ENCODE data around the gene HINT1. TPM values are rescaled to one million over a fixed set of nuclear protein-coding genes. Genes with fewer than 3 reads are reported as not detected.

Gene HINT1
- polyA plus RNA-seq, 1 donor from 2014 or later = 706 TPM

DNA sequence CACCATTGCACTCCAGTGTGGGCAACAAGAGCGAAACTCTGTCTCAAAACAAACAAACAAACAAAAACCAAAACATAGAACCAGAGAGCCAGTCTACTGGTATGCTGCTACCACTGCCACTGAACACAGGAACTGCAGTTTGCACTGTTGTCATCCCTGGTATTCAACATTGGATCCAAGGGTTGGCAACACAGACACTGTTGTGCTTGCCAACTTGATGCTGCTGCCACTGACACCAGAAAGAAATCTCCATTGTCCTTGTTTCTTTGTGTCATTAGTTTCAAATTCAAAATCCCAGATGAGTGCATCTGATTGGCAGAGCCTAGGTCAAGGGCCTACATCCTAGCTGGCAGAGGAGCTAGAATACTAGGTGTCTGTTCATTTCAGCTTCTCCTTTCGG lies 16.2 kb downstream of the HINT1 start:
- H3K36me3 ChIP-seq (ENCODE audit: insufficient read depth, low read length) = no peaks in the 10 kb centered on the region
- no peak overlapping the region for H3K27ac ChIP-seq (ENCODE audit: low read length)
- H3K9me3 ChIP-seq (ENCODE audit: low read length) = no peaks in the 10 kb centered on the region
- H3F3A ChIP-seq (ENCODE audit: insufficient read depth, low read length, poor library complexity, severe bottlenecking) = no peaks in the 10 kb centered on the region
- no peaks in the 10 kb centered on the region for H4K20me1 ChIP-seq (ENCODE audit: insufficient read depth)
- H3K4me3 ChIP-seq (ENCODE audit: low read length) = no peak overlapping the region
- H3K4me2 ChIP-seq (ENCODE audit: low read length) = no peak overlapping the region
- no peaks in the 10 kb centered on the region for H3K9me2 ChIP-seq (ENCODE audit: insufficient read depth, low read length)
- no peaks in the 10 kb centered on the region for H3K79me2 ChIP-seq (replicated peaks; ENCODE audit: insufficient read depth, low read length)
- no peak overlapping the region for H3K9ac ChIP-seq (ENCODE audit: low read length)
- TF ChIP-seq TAF1 (IDR thresholded peaks at IDR 0.05; ENCODE audit: low read depth) (no peak), MXI1 (conservative IDR thresholded peaks at IDR 0.05; ENCODE audit: poor library complexity, severe bottlenecking) (no peak), EP300 (conservative IDR thresholded peaks at IDR 0.05; ENCODE audit: poor library complexity, severe bottlenecking) (no peak)
- TF ChIP-seq, protein P1, sequence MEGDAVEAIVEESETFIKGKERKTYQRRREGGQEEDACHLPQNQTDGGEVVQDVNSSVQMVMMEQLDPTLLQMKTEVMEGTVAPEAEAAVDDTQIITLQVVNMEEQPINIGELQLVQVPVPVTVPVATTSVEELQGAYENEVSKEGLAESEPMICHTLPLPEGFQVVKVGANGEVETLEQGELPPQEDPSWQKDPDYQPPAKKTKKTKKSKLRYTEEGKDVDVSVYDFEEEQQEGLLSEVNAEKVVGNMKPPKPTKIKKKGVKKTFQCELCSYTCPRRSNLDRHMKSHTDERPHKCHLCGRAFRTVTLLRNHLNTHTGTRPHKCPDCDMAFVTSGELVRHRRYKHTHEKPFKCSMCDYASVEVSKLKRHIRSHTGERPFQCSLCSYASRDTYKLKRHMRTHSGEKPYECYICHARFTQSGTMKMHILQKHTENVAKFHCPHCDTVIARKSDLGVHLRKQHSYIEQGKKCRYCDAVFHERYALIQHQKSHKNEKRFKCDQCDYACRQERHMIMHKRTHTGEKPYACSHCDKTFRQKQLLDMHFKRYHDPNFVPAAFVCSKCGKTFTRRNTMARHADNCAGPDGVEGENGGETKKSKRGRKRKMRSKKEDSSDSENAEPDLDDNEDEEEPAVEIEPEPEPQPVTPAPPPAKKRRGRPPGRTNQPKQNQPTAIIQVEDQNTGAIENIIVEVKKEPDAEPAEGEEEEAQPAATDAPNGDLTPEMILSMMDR (IDR thresholded peaks at IDR 0.05; ENCODE audit: poor library complexity, severe bottlenecking) = no peak
- no peak overlapping the region for H2AFZ ChIP-seq (ENCODE audit: low read depth, low read length)
- no peaks in the 10 kb centered on the region for H3K27me3 ChIP-seq (ENCODE audit: insufficient read depth, low read depth, low read length)

DNA sequence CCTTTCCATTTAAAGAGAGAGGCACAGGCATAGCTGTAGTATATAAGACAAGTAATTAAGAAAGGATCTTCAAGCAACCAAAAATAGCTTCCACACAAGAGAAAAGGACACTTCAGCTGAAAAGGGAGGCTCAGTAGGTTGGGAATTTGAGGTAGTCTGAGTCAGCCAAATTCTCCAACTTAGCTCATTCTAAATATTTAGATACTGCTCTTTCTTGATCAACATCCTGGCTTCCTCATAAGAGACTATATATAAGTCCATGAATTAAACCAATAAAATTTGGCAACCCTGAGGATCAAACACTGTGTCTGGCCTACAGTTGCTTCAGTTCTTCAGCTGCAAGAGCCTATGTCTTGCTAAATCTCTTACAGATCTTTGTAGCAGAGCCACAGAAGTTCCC lies 17.8 kb downstream of the HINT1 start:
- no peaks in the 10 kb centered on the region for H3K27me3 ChIP-seq (ENCODE audit: insufficient read depth, low read depth, low read length)
- no peaks in the 10 kb centered on the region for H3K9me3 ChIP-seq (ENCODE audit: low read length)
- no peaks in the 10 kb centered on the region for H4K20me1 ChIP-seq (ENCODE audit: insufficient read depth)
- TF ChIP-seq MXI1 (conservative IDR thresholded peaks at IDR 0.05; ENCODE audit: poor library complexity, severe bottlenecking) = no peak
- no peak for TF ChIP-seq SMC3 (conservative IDR thresholded peaks at IDR 0.05; ENCODE audit: poor library complexity)
- no peak for TF ChIP-seq TAF1 (IDR thresholded peaks at IDR 0.05; ENCODE audit: low read depth)
- no peak for TF ChIP-seq EP300 (conservative IDR thresholded peaks at IDR 0.05; ENCODE audit: poor library complexity, severe bottlenecking)
- TF ChIP-seq, protein P1 (IDR thresholded peaks at IDR 0.05; ENCODE audit: poor library complexity, severe bottlenecking) = no peak
- no peak for TF ChIP-seq POLR2AphosphoS5 (IDR thresholded peaks at IDR 0.05)
- TF ChIP-seq RAD21 (conservative IDR thresholded peaks at IDR 0.05) = no peak
- TF ChIP-seq, protein P2, sequence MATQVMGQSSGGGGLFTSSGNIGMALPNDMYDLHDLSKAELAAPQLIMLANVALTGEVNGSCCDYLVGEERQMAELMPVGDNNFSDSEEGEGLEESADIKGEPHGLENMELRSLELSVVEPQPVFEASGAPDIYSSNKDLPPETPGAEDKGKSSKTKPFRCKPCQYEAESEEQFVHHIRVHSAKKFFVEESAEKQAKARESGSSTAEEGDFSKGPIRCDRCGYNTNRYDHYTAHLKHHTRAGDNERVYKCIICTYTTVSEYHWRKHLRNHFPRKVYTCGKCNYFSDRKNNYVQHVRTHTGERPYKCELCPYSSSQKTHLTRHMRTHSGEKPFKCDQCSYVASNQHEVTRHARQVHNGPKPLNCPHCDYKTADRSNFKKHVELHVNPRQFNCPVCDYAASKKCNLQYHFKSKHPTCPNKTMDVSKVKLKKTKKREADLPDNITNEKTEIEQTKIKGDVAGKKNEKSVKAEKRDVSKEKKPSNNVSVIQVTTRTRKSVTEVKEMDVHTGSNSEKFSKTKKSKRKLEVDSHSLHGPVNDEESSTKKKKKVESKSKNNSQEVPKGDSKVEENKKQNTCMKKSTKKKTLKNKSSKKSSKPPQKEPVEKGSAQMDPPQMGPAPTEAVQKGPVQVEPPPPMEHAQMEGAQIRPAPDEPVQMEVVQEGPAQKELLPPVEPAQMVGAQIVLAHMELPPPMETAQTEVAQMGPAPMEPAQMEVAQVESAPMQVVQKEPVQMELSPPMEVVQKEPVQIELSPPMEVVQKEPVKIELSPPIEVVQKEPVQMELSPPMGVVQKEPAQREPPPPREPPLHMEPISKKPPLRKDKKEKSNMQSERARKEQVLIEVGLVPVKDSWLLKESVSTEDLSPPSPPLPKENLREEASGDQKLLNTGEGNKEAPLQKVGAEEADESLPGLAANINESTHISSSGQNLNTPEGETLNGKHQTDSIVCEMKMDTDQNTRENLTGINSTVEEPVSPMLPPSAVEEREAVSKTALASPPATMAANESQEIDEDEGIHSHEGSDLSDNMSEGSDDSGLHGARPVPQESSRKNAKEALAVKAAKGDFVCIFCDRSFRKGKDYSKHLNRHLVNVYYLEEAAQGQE (IDR thresholded peaks at IDR 0.05; ENCODE audit: borderline replicate concordance) = no peak
- no peak for TF ChIP-seq EZH2 (IDR thresholded peaks at IDR 0.05; ENCODE audit: borderline replicate concordance, insufficient read depth, low read length, poor library complexity, severe bottlenecking)
- no peak overlapping the region for H3K4me2 ChIP-seq (ENCODE audit: low read length)
- no peak overlapping the region for H3K9ac ChIP-seq (ENCODE audit: low read length)
- H3K4me3 ChIP-seq (ENCODE audit: low read length) = no peak overlapping the region
- H3K36me3 ChIP-seq (ENCODE audit: insufficient read depth, low read length) = no peaks in the 10 kb centered on the region
- no peak overlapping the region for H2AFZ ChIP-seq (ENCODE audit: low read depth, low read length)
- no peaks in the 10 kb centered on the region for H3F3A ChIP-seq (ENCODE audit: insufficient read depth, low read length, poor library complexity, severe bottlenecking)
- no peak overlapping the region for H3K27ac ChIP-seq (ENCODE audit: low read length)
- H3K79me2 ChIP-seq (replicated peaks; ENCODE audit: insufficient read depth, low read length) = no peaks in the 10 kb centered on the region
- H3K9me2 ChIP-seq (ENCODE audit: insufficient read depth, low read length) = no peaks in the 10 kb centered on the region
